ENCODE measurements around the gene FBXO27.
"Not testable (repeated sequence)": the region's sequence is repeated elsewhere in the genome, so short reads cannot be mapped to it uniquely, and the experiment has no call there.

Gene FBXO27

DNA sequence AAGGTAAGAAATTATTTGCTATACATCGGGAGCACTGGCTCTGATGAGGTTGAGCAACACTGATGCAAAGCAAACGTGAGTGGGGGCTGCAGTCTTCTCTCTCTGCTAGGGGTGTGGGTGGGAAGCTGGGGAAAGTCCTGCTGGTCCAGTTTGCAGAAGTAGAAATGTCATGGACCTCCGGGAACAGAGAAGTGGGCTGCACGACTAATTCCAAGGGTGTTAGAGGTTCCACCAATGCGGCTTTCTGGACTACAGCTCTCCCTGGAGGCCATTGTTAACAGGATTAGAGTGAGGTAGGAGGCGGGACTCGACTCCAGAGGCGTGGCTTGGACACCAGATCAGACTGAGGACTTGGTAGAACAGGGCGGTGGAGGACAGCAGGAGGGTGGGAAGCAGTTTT, 5.7 kb upstream of the FBXO27 start:
- DNase-seq (ENCODE audit: low read depth), result no peak

GRCh38 chr19:39037194-39037593, 4.8 kb upstream of the FBXO27 start:
- no peak for DNase-seq (ENCODE audit: low read depth)

DNA sequence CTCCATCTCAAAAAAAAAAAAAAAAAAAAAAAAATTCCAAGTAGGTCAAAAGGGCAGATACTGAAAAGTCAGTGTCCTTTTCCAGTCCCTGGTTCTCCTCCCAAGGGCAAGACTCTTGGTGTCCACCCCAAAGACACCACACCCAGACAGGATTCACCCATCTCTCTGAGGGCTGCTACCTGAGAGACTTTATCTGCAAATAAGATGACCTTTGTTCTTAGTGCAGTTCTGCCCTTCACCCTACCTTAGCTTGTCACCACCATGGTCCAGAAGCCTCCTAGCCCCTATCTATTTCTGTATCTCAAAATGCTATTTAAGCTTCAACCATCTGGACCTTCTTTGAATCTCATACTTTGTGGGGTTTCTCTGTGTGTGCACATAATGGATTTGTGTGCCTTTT, 4.2 kb upstream of the FBXO27 start:
- no peak for DNase-seq (ENCODE audit: low read depth)

- DNase-seq (ENCODE audit: low read depth), result peak; percentile 75
Observed at GRCh38 chr19:39031368-39032062, 834 bp downstream of the FBXO27 start.

DNA sequence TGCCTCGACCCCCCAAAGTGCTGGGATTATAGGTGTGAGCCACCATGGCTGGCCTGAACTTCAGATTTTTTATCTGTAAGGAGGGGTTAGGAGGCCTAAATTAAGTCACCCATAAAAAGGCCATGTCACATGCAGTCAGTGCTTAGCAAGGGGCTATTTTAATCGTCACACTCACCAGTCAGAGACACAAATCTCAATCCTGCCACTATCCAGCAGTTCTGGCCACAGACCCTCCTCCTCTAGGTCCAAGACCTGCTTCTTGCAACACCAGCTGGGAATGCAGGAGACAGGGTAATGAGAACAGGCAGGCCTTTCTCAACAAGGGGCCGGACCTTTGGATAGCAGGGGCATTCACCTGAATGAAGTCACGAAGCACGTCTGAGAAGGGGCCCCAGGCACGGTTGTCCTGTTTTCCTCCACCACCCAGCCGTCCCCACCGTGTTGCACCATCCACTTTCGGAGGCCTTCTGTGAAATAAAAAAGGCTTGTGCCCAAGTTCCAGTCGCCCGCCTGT, 1.4 kb downstream of the FBXO27 start:
- no peak for DNase-seq (ENCODE audit: low read depth)

DNA sequence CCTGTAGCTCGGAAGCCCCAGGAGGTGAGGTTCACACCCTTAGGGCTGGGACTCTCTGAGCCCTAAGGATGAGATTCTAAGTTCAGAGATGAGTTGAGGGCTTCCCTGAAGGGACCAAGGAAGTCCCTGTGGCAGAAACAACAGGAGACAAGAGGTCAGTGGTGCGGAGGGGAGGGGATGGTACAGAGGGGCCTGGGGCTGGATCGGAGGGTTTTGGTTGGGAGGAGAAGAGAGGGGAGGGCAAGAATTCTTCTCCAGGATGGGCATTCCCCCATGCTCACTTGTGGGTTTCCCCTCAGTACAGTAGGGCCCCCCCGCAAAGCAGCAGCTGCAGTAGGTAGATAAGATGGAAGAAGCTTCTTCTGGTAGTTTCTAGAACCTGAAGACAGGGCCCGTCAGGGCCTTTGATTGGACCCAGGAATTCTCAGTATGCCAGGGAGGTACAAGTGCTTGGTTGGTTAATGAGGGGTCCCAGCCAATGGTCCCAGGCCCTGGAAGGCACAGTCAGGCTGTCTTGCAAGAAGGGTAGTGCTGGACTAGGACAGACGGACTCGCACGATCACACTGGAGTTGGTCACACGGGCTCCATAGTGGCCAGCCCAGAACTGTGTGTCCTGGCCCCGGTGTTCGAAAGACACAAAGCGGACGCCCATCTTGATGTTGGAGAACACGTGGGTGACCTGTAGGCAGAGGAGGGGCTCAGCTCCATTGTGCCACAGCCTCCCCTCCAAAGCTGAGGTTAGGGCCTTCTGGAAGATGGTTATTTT, 7.3 kb downstream of the FBXO27 start:
- DNase-seq (ENCODE audit: low read depth), result no peak

DNA sequence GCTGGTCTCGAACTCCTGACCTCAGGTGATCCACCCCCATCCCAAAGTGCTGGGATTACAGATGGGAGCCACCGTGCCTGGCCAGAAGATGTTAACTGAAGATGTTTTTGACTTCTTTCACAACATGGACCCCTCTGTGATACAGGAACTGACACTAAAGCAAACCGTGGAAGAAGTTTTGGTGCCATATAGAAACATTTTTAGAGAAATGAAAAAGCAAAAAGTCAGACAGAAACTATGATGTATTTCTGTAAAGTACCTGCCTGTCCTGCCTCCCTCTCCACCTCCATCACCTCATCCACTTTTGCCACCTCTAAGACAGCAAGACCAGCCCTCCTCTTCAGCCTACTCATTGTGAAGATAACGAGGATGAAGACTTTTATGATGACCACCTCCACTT, 11.3 kb downstream of the FBXO27 start:
- no peak for DNase-seq (ENCODE audit: low read depth)

DNA sequence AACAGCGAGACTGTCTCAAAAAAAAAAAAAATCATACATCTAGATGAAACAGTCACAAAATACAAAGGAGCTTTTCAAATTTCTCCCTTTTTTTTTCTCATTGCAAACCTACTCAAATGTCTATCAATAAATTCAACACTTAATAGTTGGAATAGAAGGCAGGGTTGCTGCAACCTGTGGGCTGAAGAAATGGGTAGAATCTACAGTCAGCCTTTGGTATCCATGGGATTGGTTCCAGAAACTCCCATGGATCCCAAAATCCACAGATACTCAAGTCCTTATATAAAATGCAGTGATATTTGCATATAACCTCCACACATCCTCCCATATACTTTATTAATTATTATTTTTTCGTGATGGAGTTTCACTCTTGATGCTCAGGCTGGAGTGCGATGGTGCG, 14.7 kb downstream of the FBXO27 start:
- DNase-seq (ENCODE audit: low read depth), result no peak

DNA sequence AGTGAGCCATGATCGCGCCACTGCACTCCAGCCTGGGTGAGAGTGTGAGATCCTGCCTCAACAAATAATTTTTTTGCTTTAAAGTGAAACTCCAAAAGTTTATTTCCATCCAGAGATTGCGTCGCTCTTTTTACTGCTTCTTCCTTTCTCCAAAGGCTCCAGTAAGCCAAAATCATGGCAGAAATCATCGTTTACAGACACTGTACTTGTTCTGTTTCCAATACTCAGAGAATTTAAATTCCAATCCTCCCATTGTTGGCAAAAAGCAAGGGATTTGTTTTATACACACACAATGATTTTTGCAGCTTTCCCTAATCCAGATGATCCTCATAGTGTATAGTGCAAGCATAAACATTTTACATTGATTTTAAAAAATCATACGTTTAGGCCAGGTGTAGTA, 15.3 kb downstream of the FBXO27 start:
- DNase-seq (ENCODE audit: low read depth), result no peak

GRCh38 chr19:39014037-39014436, 18.3 kb downstream of the FBXO27 start:
- DNase-seq (ENCODE audit: low read depth), result no peak

DNA sequence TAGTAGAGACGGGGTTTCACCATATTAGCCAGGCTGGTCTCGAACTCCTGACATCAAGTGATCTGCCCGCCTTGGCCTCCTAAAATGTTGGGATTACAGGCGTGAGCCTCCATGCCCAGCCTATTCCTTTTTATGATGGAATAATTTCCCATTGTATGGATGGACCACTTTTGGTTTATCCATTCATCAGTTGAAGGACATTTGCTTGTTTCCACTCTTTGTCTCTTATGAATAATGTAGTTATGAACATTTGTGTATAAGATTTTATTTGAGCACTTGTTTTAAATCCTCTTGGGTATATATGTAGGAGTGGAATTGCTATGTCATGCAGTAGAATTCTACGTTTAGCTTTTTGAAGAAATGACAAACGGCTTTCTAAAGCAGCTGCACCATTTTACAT, 23.3 kb downstream of the FBXO27 start:
- DNase-seq (ENCODE audit: low read depth), result no peak

- no peak for DNase-seq (ENCODE audit: low read depth)
Observed at GRCh38 chr19:39008137-39008536, 24.2 kb downstream of the FBXO27 start.

GRCh38 chr19:39007096-39007495, 25.3 kb downstream of the FBXO27 start:
- DNase-seq (ENCODE audit: low read depth), result no peak

GRCh38 chr19:39004403-39004802, 27.9 kb downstream of the FBXO27 start:
- no peak for DNase-seq (ENCODE audit: low read depth)

DNA sequence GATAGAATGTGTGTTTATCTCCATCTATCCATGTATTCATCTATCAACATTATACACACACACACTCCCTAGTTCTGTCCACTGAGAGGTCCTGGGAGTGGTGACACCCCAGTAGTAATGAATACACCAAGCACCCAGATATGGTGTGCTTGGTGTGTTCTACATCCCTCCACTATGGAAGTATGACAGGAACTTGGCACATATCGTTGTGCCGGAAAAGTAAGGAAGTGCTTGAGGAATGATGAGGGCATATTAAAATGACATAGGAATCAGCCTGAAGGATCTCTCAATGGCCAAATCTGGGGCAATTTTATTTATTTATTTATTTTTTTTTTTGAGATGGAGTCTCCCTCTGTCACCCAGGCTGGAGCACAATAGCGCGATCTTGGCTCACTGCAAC, 28.6 kb downstream of the FBXO27 start:
- DNase-seq (ENCODE audit: low read depth), result no peak

DNA sequence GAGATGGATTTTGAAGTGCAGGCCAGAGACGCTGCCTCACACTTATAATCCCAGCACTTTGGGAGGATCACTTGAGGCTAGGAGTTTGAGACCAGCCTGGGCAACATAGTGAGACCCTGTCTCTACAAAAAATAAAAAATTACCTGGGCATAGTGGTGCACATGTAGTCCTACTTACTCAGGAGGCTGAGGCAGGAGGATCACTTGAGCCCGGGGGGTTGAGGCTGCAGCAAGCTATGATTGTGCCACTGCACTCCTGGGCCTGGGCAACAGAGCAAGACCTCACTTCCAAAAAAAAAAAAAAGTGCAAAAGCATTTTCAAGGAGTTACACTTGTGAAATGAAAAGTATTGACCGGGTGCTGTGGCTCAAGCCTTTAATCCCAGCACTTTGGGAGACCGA, 29.2 kb downstream of the FBXO27 start:
- DNase-seq (ENCODE audit: low read depth), result no peak

DNA sequence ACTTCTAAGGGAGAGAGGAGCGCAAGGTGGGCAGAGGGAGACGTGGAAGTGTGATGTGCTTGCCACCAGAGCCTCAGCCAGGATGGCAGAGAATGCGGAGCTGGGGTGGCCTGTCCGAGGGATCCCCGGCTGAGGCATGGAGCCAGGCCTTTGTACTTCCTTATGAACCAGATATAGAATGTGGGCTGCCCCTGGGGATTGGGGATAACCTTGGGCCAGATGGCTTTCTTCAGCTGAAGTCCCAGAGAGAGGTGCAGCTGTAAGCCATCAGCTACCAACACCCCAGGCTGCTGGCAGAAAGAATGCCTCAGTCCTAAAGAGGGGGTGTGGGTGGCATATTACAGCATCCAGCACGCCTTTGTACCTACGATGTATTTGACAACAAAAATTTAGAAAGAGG, 31.3 kb downstream of the FBXO27 start:
- DNase-seq (ENCODE audit: low read depth), result no peak

DNA sequence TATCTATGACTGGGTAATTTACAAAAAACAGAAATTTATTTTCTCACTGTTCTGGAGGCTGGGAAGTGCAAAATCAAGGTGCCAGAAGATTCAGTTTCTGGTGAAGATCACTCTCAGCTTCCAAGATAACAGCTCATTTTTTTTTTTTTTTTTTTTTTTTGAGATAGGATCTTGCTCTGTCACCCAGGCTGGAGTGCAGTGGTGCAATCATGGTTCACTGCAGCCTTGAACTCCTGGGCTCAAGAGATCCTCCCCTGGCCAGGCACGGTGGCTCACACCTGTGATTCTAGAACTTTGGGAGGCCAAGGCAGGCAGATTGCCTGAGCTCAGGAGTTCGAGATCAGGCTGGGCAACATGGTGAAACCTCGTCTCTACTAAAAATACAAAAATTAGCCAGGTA, 34.8 kb downstream of the FBXO27 start:
- DNase-seq (ENCODE audit: low read depth), result not testable (repeated sequence)

DNA sequence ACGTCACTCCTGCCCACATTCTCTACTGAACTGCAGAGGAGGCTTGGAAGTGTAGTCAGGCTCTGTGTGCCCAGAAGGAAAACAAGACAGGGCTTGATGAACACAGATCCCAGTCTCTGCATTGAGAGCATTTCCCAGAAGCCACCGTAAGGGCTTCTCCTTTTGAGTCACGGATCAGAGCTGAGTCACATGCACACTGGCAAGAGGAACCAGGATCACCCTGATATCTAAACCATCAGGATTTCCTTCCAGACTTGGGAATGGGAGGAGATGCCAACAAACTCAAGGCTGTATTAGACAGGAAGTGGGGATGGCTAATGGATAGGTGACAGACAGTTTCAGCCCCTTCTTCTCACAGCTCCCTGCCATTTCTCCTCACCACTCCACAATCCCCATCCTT, 39.1 kb downstream of the FBXO27 start:
- no peak for DNase-seq (ENCODE audit: low read depth)

- no peak for DNase-seq (ENCODE audit: low read depth)
Observed at GRCh38 chr19:38990949-38991697, 41.2 kb downstream of the FBXO27 start.

DNA sequence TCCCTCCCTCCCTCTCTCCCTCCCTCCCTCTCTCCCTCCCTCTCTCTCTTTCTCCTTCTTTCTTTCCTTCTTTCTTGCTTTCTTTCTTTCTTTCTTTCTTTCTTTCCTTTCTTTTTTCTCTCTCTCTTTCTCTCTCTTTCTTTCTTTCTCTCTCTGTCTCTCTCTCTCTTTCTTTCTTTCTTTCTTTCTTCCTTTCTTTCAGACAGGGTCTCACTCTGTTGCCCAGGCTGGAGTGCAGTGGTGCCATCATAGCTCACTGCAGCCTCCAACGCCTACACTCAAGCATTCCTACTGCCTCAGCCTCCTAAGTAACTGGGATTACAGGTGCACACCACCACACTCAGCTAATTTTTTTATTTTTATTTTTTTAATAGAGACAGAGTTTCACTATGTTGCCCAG, 42.7 kb downstream of the FBXO27 start:
- DNase-seq (ENCODE audit: low read depth), result not testable (repeated sequence)

- DNase-seq (ENCODE audit: low read depth), result no peak
Observed at GRCh38 chr19:38989066-38989605, 43.2 kb downstream of the FBXO27 start.

GRCh38 chr19:38988627-38989026, 43.7 kb downstream of the FBXO27 start:
- DNase-seq (ENCODE audit: low read depth), result not testable (repeated sequence)
